ENCODE measurements around the gene SLC25A45. TPM values are rescaled to one million over a fixed set of nuclear protein-coding genes. Genes with fewer than 3 reads are reported as not detected.
A peak's percentile ranks its signal among the peaks of the same experiment; 100 is the strongest.

The SLC25A45 gene
- total RNA-seq, 1 experiment from 2014 or later: 2.9 TPM

DNA sequence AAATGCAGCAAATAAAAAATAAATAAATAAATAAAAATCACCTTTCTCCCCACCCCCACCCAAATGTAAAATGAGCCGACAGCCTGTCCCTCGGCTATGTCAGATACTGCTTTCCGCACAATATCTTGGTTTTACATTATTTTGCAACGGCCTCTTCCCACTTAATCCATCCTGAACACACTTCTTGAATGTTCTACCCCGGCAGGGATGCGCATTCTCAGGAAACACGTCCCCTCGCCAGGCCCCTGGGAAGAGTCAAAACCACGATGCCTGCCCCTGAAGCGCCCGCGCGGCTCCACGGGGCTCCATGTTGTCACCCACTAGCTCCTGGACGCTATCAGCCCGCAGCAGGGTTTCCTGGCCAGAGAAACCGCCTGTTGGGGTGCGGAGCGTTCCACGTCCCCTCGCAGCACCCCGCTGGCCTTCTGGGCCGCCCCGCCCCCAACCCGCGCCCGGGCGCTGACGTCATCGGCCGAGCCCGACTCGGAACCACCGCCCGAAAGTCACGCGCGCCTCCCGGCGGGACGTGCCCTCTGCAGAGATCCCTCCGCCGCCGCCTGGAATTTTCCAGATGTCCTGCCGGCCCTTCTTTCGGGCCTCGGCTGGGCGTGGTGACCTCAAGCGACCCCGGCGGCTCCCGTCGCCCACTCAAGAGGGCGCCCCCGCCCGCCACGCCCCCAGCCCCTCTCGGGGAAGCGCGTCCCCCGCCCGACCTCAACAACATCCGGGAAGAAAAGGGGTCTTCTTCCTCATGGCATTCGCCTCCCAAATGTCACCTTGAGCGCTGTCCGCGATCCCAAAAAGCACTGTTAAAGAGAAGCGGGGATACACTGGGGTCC, 39.6 kb upstream of the SLC25A45 start:
- Mint-ChIP-seq H3K9me3 (ENCODE audit: low read depth, unreplicated experiment) (no peaks in the 10 kb centered on the region), H3K36me3 (ENCODE audit: insufficient read depth, unreplicated experiment) (peaks cover 88% of the 10 kb centered on the region), H3K27me3 (ENCODE audit: unreplicated experiment) (peaks cover 16% of the 10 kb centered on the region), H3K4me3 (ENCODE audit: low read depth, unreplicated experiment) (peak overlapping the region; percentile 90), H3K27ac (ENCODE audit: unreplicated experiment) (peak overlapping the region; percentile 99), H3K4me1 (ENCODE audit: low read depth, unreplicated experiment) (peaks cover 55% of the 10 kb centered on the region)
- BruUV-seq (replicated peaks): no TSS peak
- DNase-seq: peak; percentile 97
- intact Hi-C loops (cut with micrococcal nuclease; ENCODE audit: unreplicated experiment): no loop called here
- CTCF ChIA-PET: interaction anchor here (0.8 to 1.2 kb wide), 2 partner anchors 12 to 86 kb away, joined by 3 to 4 read pairs; no protein-coding TSS in a partner anchor
- TF ChIP-seq CTCF (IDR thresholded peaks at IDR 0.05; ENCODE audit: unreplicated experiment): no peak

DNA sequence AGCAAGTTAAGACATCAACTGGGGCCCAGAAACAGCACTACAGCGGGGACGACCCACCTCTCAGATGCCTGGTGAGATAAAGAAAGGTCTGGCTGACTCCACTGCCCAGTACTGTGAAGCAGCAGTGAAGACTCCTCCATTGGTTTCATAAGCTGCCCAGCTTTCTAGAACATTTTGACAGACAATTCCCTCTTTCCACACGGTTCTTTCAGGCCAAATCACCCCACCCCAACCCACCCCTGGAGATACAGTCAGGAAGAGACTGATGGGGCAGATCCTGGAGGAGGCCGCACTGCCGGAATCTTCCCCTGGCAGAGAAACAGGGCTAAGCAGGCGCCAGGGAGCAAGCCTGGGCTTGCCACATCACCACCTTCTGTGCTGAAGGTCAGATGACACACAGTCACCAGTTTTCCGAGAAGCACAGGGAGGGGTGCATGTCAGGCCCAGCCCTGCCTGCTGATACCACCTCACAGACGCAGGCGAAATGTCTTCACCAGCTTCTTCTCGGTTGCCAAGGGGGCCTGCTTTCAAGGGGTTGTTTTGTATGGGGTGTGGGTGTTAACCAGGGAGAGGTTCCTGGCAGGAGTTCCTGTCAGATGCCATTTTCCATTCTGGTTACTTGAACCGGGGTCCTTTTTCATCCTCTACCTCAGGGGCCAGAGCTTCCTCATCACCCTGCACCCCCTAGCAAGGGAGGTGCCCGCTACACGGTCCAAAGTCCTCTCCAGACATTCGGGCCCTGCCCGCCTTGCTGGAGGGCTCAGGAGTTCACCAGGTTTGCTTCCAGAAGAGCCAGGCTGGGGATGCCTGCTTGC, 38.7 kb upstream of the SLC25A45 start:
- TF ChIP-seq CTCF (IDR thresholded peaks at IDR 0.05; ENCODE audit: unreplicated experiment): no peak
- BruUV-seq (replicated peaks): TSS peak; percentile 51
- peaks cover 59% of the 10 kb centered on the region for H3K4me1 Mint-ChIP-seq (ENCODE audit: low read depth, unreplicated experiment)
- H3K9me3 Mint-ChIP-seq (ENCODE audit: low read depth, unreplicated experiment): no peaks in the 10 kb centered on the region
- CTCF ChIA-PET: interaction anchor here (1.2 kb wide), 1 partner anchor 86 kb away, joined by 4 read pairs; no protein-coding TSS in a partner anchor
- peaks cover 82% of the 10 kb centered on the region for H3K36me3 Mint-ChIP-seq (ENCODE audit: insufficient read depth, unreplicated experiment)
- peak; percentile 88 for DNase-seq
- H3K4me3 Mint-ChIP-seq (ENCODE audit: low read depth, unreplicated experiment): peak overlapping the region; percentile 90
- intact Hi-C loops (cut with micrococcal nuclease; ENCODE audit: unreplicated experiment): no loop called here
- H3K27me3 Mint-ChIP-seq (ENCODE audit: unreplicated experiment): peaks cover 16% of the 10 kb centered on the region
- H3K27ac Mint-ChIP-seq (ENCODE audit: unreplicated experiment): peak overlapping the region; percentile 99

DNA sequence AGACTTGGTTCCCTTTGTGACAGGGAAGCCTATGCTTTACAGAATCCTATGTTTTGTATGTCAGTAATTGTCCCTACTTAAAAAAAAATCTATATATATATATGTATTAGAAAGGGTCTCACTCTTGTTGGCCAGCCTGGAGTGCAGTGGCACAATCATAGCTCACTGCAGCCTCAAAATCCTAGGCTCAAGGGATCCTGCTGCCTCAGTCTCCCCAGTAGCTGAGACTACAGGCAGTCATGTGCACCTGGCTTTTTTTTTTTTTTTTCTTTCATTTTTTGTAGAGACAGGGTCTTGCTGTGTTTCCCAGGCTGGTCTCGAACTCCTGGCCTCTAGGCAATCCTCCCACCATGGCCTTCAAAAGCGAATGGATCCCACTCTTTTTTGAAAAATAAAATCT, 38.1 kb upstream of the SLC25A45 start:
- Mint-ChIP-seq H3K36me3 (ENCODE audit: insufficient read depth, unreplicated experiment) (peaks cover 80% of the 10 kb centered on the region), H3K27ac (ENCODE audit: unreplicated experiment) (peak overlapping the region; percentile 99), H3K27me3 (ENCODE audit: unreplicated experiment) (peaks cover 16% of the 10 kb centered on the region), H3K4me3 (ENCODE audit: low read depth, unreplicated experiment) (peak overlapping the region; percentile 90), H3K4me1 (ENCODE audit: low read depth, unreplicated experiment) (peaks cover 66% of the 10 kb centered on the region), H3K9me3 (ENCODE audit: low read depth, unreplicated experiment) (no peaks in the 10 kb centered on the region)
- no peak for TF ChIP-seq CTCF (IDR thresholded peaks at IDR 0.05; ENCODE audit: unreplicated experiment)
- no peak for DNase-seq
- intact Hi-C loops (cut with micrococcal nuclease; ENCODE audit: unreplicated experiment): no loop called here
- BruUV-seq (replicated peaks): no TSS peak
- CTCF ChIA-PET: interaction anchor here (0.7 to 1.8 kb wide), 4 partner anchors 17 to 440 kb away, joined by 3 to 5 read pairs (median 4); partner anchors contain the start of gene MUS81

- CTCF ChIA-PET: interaction anchor here (0.7 to 2.3 kb wide), 7 partner anchors 18 to 440 kb away, joined by 3 to 11 read pairs (median 5); partner anchors contain the start of gene MUS81
- BruUV-seq (replicated peaks): no TSS peak
- peaks cover 68% of the 10 kb centered on the region for H3K4me1 Mint-ChIP-seq (ENCODE audit: low read depth, unreplicated experiment)
These were observed 37.5 kb upstream of the SLC25A45 start for GRCh38 chr11:65419772-65420481.

More at GRCh38 chr11:65419772-65420481, 37.5 kb upstream of the SLC25A45 start:
- H3K27ac Mint-ChIP-seq (ENCODE audit: unreplicated experiment): peak overlapping the region; percentile 99
- peak; percentile 89 for DNase-seq
- no peak for TF ChIP-seq CTCF (IDR thresholded peaks at IDR 0.05; ENCODE audit: unreplicated experiment)
- peaks cover 80% of the 10 kb centered on the region for H3K36me3 Mint-ChIP-seq (ENCODE audit: insufficient read depth, unreplicated experiment)
- H3K27me3 Mint-ChIP-seq (ENCODE audit: unreplicated experiment): peaks cover 16% of the 10 kb centered on the region
- peak overlapping the region; percentile 72 for H3K4me3 Mint-ChIP-seq (ENCODE audit: low read depth, unreplicated experiment)
- no peaks in the 10 kb centered on the region for H3K9me3 Mint-ChIP-seq (ENCODE audit: low read depth, unreplicated experiment)
- intact Hi-C loops (cut with micrococcal nuclease; ENCODE audit: unreplicated experiment): loop anchor here (5.0 kb wide), 1 partner anchor 38 kb away; the partner anchor contains the start of gene SLC25A45
